Measurements from ENCODE around the gene TCTN3.
"Not testable (repeated sequence)": the region's sequence is repeated elsewhere in the genome, so short reads cannot be mapped to it uniquely, and the experiment has no call there.

TCTN3 gene, protein sequence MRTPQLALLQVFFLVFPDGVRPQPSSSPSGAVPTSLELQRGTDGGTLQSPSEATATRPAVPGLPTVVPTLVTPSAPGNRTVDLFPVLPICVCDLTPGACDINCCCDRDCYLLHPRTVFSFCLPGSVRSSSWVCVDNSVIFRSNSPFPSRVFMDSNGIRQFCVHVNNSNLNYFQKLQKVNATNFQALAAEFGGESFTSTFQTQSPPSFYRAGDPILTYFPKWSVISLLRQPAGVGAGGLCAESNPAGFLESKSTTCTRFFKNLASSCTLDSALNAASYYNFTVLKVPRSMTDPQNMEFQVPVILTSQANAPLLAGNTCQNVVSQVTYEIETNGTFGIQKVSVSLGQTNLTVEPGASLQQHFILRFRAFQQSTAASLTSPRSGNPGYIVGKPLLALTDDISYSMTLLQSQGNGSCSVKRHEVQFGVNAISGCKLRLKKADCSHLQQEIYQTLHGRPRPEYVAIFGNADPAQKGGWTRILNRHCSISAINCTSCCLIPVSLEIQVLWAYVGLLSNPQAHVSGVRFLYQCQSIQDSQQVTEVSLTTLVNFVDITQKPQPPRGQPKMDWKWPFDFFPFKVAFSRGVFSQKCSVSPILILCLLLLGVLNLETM

DNA sequence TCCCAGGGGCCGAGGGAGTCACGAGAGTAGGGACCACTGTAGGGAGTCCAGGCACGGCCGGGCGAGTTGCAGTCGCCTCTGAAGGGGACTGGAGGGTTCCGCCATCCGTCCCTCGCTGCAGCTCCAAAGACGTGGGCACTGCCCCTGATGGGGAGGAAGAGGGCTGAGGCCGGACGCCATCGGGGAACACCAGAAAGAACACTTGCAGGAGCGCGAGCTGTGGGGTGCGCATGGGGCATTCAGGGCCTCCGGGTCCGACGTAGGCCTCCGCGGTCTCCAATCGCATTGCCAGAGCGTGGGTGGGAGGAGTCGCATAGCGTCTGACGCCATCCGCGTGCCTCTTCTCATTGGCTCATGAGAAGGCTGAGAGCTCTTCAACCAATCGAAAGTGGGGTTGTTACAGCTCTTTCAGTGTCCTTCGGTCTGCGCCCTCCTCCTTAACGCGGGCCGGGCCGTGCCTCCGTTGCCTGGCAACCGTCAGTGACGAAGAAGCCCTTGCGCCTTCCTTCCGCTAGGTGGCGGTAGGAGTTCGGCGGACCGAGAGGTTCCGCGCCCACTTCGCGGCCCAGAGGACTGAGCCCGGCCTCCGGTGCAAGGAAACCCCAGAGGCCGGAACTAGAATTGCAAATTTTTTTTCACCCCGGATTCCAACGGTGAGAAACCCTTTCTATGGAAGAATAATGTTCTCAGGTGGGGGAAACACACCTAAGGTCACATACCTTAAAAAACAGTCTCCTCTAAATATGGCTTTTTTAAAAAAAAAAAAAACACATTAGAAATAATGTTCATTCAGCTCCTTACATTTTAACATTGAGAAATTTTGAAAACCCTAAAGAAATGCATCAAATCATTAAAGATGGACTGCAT, at the start of gene TCTN3:
Gene TCTN3, minus strand, starts transcription at position 260 of the 867 bp plus-strand sequence. Its CDS starts 28 bp downstream, at position 232.
- DNase-seq (ENCODE audit: low spot score): peak; percentile 99

DNA sequence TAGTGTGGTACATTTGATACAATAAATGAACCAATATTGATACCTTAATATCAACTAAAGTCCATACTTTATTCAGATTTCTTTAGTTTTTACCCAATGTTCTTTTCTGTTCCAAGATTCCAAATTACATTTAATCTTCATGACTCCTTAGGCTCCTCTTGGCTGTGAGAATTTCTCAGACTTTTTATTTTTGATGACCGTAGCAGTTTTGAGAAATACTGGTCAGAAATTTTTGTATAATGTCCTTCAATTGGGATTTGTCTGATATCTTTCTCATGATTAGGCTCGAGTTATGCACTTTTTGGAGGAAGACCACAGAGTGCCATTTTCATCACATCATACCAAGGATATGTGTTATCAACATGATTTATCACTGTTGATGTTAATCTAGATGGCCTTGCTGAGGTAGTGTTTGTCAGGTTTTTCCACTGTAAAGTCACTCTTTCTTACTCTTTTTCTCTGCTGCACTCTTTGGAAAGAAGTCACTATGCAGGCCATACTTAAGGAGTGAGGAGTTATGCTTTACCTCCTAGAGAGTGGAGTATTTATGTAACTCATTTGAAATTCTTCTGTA, 49.3 kb upstream of the TCTN3 start:
- no peak for DNase-seq (ENCODE audit: low spot score)

DNA sequence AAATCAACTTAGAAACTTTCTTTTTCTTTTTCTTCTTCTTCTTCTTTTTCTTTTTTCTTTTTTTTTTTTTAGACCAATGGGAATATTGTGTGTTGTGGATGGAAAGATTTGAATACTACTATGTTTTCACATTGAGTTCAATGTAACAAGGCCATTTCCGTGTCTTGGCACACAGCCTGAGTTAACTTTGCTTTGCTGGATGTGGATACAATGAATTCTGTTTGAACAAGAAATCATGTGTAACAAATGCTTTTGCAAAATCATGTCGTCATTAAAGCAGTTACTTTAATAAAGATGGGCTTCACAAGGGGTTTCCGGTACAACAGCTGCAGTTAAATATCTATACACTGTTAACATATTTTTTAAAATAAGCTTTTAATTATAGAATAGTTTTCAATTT, 48.8 kb upstream of the TCTN3 start:
- DNase-seq (ENCODE audit: low spot score): no peak

DNA sequence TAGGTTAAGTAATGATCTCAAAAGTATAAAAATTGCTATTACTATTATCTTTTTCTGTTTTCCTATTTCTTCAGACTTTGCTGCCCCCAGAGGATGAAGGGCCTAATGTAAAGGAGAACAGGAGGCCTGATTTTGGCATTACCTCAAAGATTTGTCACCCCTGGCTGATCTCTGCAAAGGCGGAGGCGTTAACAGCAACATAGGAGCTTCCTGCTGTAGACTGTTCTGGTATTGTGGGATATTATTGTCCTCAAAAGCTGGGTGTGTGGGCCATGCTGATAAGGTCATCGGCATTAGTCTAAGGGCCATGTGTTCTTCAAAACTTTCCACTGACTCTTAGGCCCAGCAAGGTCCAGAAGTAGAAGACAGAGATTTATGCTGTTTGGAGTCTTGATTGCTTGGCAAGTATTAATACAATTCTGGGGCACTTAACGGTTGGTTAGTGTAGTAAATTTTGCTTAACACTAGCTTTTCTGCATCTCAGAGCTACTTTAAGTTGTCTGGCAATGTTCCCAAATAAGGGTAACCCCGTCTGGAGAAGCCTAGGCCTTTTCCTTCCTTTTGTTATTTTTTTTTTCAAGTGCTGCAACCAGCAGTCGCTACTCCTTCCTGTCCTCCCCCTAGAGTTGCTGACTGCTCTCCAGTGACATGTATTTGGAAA, 48.2 kb upstream of the TCTN3 start:
- DNase-seq (ENCODE audit: low spot score): no peak

DNA sequence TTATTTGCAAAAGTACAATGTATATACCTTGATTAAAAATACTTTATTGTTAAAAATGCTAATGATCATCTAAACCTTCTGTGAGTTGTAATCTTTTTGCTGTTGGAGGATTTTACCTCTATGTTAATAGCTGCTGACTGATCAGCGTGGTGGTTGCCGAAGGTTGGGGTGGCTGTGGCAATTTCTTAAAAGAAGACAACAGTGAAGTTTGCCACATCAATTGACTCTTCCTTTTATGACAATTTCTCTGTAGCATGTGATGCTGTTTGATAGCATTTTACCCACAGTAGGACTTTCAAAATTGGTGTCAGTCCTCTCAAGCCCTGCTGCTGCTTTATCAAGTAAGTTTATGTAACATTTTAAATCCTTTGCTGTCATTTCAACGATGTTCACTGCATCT, 45.3 kb upstream of the TCTN3 start:
- no peak for DNase-seq (ENCODE audit: low spot score)

DNA sequence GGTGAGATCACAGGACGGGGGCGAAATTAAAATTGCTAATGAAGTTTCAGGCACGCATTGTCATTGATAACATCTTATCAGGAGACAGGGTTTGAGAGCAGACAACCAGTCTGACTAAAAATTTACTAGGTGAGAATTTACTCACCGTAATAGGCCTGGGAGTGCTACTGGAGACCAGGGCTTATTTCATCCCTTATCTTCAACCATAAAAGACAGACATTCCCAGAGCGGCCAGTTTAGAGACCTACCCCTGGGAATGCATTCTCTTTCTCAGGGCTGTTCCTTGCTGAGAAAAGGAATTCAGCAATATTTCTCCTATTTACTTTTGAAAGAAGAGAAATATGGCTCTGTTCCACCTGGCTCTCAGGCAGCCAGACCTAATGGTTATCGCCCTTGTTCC, 39.2 kb upstream of the TCTN3 start:
- not testable (repeated sequence) for DNase-seq (ENCODE audit: low spot score)

DNA sequence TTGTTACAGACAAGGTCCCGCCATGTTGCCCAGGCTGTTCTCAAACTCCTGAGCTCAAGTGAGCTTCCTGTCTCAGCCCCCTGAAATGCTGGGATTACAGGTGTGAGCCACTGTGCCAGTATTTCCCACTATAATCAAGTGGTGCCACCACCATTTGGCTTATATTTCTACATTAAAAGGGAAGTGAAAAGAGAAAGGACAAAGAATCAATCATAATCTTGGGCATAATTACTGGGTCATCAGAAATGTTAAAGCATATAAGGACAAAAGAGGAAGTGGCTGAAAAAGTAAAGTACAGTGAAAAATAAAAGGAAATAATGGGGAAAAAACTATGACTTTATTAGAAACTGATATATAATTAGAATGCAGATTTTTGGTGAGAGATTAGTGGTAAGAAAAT, 36.5 kb upstream of the TCTN3 start:
- no peak for DNase-seq (ENCODE audit: low spot score)

DNA sequence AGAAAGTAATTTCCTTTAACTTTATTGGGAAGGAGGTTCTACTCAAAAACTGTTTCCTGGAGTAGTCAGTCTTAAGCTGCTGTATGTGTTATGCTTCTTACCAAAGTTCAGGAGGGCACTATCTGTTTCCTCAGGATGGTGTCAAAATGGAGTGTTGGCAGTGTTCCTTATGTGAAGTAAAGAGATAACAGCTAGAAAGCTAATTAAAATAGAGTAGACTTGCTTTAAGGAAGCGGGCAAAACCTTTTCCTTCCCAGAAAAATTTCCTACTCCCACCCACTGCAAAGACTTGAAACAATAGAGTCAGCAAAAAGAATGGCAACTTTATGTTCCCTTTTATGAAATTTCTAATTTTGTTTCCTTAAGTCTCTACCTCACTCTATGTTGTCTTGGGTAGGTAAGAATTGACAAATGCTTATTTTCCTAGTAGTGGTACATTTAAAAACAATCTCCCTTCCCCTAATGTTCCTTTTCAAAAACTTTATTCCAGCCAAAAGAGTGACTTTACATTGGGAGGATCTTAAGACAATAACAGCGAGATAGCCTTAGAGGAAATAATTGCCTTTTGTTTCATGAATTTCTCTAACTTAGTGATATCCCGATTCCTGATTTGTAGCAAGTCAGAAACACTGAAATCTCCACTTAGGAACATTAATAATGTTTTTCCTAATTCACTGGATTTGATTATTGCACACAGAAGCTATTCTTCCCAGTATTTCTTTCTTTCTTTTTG, 35.8 kb upstream of the TCTN3 start:
- DNase-seq (ENCODE audit: low spot score): no peak

DNA sequence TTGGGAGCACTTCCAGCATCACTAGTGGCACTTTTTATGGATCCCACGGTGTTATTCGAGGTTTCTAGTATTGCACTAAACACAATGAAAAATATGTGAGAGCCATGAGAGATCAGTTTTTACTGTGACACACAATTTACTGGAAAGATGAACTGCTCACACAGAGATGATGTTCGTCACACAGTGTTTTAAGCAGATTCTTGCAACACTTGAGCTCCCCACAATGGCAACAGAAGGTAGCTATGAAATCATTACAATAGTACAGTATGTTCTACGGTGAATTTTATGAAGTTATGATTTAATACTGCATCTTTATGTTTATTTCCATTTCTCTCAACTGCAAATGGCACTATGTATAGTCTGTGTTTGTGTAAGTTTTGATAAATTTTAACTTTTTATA, 34.8 kb upstream of the TCTN3 start:
- DNase-seq (ENCODE audit: low spot score): no peak

DNA sequence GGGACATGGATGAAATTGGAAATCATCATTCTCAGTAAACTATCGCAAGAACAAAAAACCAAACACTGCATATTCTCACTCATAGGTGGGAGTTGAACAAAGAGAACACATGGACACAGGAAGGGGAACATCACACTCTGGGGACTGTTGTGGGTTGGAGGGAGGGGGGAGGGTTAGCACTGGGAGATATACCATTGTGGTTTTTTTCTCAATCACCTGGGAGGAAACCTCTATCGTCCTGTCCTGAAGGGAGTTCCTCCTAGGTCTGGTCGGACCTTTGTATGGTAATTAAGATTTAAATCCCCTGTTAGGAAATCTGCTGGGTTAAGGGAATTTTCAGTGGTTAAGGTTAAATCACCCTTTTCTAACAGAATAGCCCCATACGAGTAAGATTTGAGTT, 28.8 kb upstream of the TCTN3 start:
- not testable (repeated sequence) for DNase-seq (ENCODE audit: low spot score)

DNA sequence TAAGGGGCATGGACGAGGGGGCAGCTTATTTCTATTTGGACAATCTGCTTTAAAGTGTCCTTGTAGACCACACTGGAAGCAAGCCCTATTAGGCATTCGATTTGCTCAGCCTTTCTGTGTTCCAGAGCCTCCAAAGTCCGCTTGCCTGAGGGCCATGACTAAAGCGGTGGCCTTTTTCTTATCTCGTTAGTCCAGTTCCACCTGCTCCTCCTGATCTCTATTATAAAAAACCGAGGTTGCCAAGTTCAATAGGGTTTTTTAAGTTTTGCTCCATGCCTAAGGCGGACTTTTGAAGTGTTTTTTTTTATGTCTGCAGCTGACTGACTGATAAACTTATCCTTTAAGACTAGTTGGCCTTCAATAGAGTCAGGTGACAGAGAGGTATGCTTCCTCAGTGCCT, 27.0 kb upstream of the TCTN3 start:
- DNase-seq (ENCODE audit: low spot score): not testable (repeated sequence)

DNA sequence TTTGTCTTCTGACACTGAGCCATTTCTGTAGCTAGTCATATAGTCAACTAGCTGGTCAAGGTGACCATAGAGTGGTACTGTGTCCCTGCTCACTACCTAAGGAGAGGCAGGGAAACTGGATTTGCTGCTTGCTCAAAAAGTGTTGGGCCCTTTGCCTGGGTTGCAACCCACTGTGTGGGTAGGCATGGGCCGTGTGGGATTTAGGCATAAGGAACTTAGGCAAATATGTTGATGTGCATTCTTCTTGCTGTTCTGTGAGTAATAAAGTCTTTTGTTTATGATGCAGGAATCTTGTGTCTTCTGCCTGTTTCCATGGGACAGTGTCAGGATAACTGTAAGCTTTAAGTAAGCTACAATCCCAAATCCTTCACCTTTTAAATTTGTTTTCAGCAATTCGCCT, 23.1 kb upstream of the TCTN3 start:
- no peak for DNase-seq (ENCODE audit: low spot score)

DNA sequence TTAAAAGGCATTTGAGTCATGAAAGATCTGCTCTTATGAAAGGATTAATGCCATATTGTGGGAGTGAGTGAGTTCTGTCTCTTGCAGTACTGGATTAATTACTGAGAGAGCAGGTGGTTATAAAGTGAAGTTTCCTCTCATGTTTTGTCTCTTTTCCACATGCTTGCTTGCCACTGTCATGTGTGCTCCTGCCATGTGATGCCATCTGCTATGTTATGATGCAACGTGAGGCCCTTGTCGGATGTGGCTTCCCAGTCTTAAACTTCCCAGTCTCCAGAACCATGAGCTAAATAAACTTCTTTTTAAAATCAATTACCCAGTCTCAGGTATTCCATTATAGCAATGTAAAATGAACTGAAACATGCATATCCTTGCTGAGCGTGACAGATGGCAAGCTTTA, 22.7 kb upstream of the TCTN3 start:
- no peak for DNase-seq (ENCODE audit: low spot score)

DNA sequence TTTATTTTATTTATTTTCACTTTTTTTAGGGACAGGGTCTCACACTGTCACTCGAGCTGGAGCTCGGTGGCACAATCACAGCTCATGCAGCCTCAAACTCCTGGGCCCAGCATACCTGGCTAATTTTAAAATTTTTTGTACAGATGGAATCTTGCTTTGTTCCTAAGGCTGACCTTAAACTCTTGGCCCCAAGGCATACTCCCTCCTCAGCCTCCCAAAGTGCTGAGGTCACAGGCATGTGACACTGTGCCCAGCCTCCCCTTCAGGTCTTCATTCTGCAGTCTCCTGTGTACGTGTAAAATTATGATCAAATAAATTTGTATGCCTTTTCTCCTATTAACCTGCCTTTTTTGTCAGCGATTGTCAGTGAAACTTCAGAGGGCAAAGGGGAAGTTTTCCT, 17.8 kb upstream of the TCTN3 start:
- no peak for DNase-seq (ENCODE audit: low spot score)

DNA sequence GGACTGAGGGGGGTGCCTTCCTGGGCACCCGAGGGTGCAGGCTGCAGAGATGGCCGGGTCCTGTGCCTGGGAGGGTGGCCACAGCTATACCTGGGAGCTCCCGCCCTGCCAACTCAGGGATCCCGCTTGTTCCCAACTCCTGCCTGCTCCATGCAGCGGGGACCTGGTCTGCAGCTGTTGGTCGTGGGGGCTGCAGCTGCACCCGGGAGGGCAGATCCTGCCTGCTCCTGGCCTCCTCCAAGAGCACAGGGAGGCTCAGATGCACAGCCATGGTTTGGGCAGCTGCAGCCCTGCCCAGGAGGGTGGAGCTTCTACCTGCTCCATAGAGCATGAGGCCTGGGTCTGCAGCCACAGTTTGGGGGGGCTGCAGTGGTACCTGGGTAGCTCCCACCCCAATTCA, 13.3 kb upstream of the TCTN3 start:
- DNase-seq (ENCODE audit: low spot score): no peak

DNA sequence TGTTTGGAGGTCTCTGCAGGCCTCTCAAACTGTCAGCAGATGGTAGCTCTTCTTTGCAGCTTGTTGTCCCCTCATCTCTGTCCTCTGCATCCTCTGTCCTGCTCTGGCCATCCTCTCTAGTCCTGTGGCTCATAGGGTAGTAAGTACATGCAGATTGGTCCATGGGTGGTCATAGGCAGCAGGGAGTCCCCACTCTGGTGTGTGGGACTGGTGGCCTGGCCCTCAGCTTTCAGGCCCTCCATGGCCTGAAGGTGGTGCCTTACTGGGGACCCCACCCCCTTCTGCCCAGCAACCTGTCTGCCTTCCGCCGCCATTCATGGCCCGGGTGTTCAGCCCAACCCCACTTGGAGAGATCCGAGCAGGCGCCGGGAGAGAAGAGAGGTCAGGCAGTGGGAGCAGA, 12.8 kb upstream of the TCTN3 start:
- no peak for DNase-seq (ENCODE audit: low spot score)

DNA sequence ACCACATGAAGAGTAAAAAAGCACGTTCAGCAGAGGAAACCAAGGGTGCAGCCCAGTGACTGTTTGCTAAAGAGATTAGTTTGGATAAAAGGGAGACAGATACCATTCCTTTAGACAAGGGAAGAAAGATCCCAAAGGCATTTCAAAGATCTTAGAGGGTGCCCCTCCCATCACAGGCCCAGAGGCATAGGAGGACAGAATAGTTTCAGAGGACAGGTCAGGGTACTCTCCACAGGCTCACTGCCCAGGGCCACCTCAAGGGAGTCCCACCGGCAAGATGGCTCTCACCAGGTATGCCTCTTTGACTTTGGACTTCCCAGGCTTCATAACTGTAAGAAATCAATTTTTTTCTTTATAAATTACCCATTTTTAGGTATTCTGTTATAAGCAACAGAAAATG, 4.7 kb upstream of the TCTN3 start:
- DNase-seq (ENCODE audit: low spot score): no peak

DNA sequence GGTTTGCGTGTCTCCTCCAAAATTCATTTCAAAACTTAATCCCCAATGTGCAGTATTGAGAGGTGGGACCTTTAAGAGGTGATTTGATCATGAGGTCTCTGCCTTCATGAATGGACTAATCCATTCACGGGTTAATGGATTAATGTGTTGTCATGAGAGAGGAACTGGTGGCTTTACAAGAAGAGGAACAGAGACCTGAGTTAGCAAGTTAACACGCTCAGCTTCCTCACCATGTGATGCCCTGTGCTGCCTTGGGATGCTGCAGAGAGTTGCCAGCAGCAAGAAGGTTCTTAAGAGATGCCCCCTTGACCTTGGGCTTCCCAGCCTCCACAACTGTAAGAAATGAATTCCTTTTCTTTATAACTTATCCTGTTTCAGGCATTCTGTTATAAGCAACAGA, 3.7 kb upstream of the TCTN3 start:
- peak; percentile 5 for DNase-seq (ENCODE audit: low spot score)

DNA sequence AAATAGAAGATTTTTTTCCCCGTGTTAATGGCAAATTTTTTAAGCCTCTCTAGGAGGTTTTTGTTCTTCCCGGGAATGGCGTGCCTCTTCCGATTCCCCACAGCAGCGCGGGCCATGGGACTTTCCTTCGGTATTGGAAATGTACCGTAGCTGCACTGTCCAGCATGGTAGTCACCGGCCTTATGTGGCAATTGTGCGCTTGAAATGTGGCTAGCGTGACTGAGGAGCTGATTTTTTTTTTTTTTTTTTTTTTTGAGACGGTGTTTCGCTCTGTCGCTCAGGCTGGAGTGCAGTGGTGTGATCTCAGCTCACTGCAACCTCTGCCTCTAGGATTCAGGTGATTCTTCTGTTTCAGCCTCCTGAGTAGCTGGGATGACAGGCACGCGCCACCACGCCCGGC, 938 bp upstream of the TCTN3 start:
- DNase-seq (ENCODE audit: low spot score): no peak

DNA sequence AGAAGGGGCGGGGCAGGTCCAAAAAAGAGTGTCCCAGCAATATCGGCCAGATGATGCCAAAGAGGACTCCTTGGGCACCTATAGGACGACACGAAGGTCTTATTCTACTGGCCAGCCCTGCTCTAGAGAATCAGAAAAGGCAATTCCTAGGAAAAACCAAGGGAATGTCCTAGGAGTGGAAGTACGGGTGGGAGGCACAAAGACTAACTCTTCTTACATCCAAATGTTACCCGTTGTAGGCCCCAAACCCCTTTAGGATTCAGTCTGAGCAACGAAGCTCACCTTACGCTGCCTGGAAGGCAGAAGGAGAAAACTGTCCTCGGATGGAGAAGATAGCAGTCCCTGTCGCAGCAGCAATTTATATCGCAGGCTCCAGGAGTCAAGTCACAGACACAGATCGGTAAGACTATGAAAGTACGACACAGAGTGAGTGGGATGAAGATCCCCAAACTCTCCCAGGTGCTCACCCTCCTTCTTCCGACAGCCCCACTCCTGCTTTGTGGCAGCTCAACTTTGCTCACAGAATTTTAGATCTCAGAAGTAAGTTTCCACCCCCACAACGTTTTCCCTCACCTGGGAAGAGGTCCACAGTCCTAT, 558 bp downstream of the TCTN3 start:
- no peak for DNase-seq (ENCODE audit: low spot score)

DNA sequence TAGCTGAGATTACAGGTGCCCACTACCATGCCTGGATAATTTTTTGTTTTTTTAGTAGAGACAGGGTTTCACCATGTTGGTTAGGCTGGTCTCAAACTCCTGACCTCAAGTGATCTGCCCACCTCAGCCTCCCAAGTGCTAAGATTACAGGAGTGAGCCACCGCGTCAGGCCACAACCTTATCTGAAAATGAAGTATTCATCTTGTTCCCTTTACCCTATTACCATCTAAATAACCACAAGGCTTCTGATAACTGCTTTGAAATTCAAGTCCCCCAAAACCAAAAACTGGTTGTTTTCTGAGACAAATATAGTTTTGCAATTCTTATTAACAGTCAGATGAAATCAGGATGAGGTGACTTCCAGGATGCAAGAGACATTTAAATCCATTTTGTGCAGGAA, 2.4 kb downstream of the TCTN3 start:
- no peak for DNase-seq (ENCODE audit: low spot score)

All from CD4-positive, alpha-beta T cell treated with Interleukin-2 at 100 ng/mL for 4 hours (primary cell).